Measurements from ENCODE around the gene SLC2A8.
A peak's percentile ranks its signal among the peaks of the same experiment; 100 is the strongest.

Gene SLC2A8

GRCh38 chr9:127406799-127407491 lies 10.0 kb downstream of the SLC2A8 start:
- TF ChIP-seq CTCF (IDR thresholded peaks at IDR 0.05; ENCODE audit: control insufficient read depth, extremely low read depth, insufficient read depth) = no peak
- no peak for DNase-seq (ENCODE audit: low read depth)
- peak overlapping the region; percentile 30; the same call in 1 of the 2 replicates for H3K4me3 ChIP-seq (ENCODE audit: low read depth, low read length)

- TF ChIP-seq CTCF (IDR thresholded peaks at IDR 0.05; ENCODE audit: control insufficient read depth, extremely low read depth, insufficient read depth) = no peak
- peak overlapping the region; percentile 30; the same call in 1 of the 2 replicates for H3K4me3 ChIP-seq (ENCODE audit: low read depth, low read length)
- peak; percentile 86 for DNase-seq (ENCODE audit: low read depth)
Measured at GRCh38 chr9:127407492-127407843, 10.5 kb downstream of the SLC2A8 start.

- H3K4me3 ChIP-seq (ENCODE audit: low read depth, low read length) = no peak overlapping the region
- no peak for TF ChIP-seq CTCF (IDR thresholded peaks at IDR 0.05; ENCODE audit: control insufficient read depth, extremely low read depth, insufficient read depth)
- DNase-seq (ENCODE audit: low read depth) = no peak
Measured at GRCh38 chr9:127411122-127411521, 14.2 kb downstream of the SLC2A8 start.

GRCh38 chr9:127415141-127415540 lies 18.2 kb downstream of the SLC2A8 start:
- no peak for DNase-seq (ENCODE audit: low read depth)
- TF ChIP-seq CTCF (IDR thresholded peaks at IDR 0.05; ENCODE audit: control insufficient read depth, extremely low read depth, insufficient read depth) = no peak
- H3K4me3 ChIP-seq (ENCODE audit: low read depth, low read length) = no peak overlapping the region

- no peak for TF ChIP-seq CTCF (IDR thresholded peaks at IDR 0.05; ENCODE audit: control insufficient read depth, extremely low read depth, insufficient read depth)
- H3K4me3 ChIP-seq (ENCODE audit: low read depth, low read length) = no peak overlapping the region
- DNase-seq (ENCODE audit: low read depth) = no peak
Measured at GRCh38 chr9:127415657-127416056, 18.7 kb downstream of the SLC2A8 start.

GRCh38 chr9:127417131-127418036 lies 20.4 kb downstream of the SLC2A8 start:
- no peak for TF ChIP-seq CTCF (IDR thresholded peaks at IDR 0.05; ENCODE audit: control insufficient read depth, extremely low read depth, insufficient read depth)
- no peak for DNase-seq (ENCODE audit: low read depth)
- no peak overlapping the region for H3K4me3 ChIP-seq (ENCODE audit: low read depth, low read length)

Data from LNCaP clone FGC (cell line).